ENCODE data around the gene CYB5A.
"Not testable (repeated sequence)": the region's sequence is repeated elsewhere in the genome, so short reads cannot be mapped to it uniquely, and the experiment has no call there.

The CYB5A gene

GRCh38 chr18:74299746-74300145 lies 8.0 kb upstream of the CYB5A start:
- DNase-seq: no peak

- no peak for DNase-seq
These were observed 7.4 kb upstream of the CYB5A start for GRCh38 chr18:74299162-74299561.

DNA sequence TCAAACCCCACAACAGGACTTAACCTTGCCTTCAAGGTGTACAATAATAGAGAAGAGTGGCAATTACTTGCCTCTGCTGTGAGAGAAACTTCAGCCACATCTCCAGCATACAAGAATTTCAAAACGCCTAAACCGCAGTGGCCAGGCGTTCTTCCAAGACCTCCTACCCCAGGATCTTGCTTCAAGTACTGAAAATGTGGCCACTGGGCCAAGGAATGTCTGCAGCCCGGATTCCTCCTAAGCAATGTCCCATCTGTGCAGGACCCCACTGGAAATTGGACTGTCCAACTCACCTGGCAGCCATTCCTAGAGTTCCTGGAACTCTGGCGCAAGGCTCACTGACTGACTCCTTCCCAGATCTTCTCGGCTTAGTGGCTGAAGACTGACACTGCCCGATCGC lies 2.8 kb upstream of the CYB5A start:
- DNase-seq: no peak

DNA sequence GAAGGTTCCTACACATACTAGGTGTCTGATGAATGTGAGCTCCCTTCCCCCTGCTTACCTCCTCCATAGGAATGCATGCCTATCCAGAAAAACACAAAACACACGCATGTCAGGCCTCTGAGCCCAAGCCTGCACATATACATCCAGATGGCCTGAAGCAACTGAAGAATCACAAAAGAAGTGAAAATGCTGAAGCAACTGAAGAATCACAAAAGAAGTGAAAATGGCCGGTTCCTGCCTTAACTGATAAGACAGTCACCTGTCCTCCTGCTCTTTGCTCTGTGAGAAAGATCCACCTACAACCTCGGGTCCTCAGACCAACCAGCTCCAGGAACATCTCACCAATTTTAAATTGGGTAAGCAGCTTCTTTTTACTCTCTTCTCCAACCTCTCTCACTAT lies 1.2 kb upstream of the CYB5A start:
- not testable (repeated sequence) for DNase-seq

DNA sequence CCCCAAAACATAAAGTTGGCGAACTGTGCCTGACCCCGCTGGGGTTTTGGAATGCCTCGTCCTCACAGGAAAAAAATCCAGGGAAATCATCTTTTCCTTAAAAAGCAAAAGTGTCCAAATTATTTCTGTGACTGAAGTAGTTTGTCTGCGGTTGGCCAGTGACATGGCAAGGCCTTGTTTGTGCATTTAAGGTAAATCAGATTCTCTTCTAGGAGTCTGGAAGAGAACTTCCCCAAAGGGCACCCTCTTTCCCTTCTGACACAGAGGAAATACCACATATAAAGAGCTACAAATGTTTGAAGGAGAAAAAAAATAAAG lies 737 bp upstream of the CYB5A start:
- no peak for DNase-seq

DNA sequence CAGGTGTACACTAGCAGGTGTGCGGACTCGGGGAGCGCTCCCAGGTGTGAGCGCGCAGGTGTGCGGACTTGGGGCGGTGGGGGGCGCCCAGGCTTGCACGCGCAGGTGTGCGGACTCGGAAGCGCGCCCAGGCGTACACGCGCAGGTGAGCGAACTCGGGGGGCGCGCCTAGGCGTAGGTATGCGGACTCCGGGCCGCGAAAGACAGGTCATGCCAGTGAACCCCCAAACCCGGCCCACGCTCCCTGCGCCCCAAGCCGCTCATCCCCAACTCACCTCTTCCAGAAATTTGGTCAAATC lies 342 bp downstream of the CYB5A start:
- no peak for DNase-seq

GRCh38 chr18:74290794-74291471 lies 830 bp downstream of the CYB5A start:
- DNase-seq: peak; percentile 73

- no peak for DNase-seq
These were observed 1.7 kb downstream of the CYB5A start for GRCh38 chr18:74290021-74290420.

DNA sequence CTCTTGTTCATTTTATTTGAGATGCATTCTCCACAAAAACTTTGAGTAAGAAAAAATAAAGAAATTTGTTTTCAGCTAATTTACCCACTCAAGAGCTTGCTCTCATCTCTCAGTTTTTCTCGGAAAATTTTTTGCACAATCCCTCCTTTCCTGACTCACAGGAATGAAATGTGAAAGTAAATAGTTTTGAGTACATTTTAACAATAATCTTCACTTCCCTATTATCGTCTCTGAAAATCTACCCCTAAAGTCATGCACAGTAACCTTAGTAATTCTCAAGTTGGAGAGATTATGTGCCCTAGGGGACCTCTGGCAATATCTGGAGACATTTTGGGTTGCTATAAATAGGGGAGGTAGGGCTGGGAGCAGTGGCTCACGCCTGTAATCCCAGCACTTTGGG lies 2.6 kb downstream of the CYB5A start:
- DNase-seq: no peak

- DNase-seq: no peak
These were observed 3.0 kb downstream of the CYB5A start for GRCh38 chr18:74288730-74289129.

- no peak for DNase-seq
These were observed 3.7 kb downstream of the CYB5A start for GRCh38 chr18:74288041-74288440.

DNA sequence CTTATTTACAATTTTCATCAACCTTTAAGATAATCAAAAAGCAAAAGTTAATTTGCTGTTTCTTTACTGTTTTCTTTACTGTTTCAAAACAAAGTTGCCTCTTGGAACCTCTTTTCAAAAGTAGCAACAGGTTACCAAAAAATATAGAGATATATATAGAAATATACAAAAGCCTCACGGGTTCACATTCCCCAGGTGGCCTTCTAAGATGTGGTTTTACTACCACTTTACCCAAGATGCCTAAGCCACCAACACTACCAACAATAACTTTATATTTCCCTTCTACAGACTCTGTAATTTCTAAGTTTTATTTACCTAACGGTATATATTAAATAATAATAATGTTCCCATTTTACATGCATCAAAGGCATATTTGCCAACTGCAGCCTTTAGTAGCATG lies 4.9 kb downstream of the CYB5A start:
- DNase-seq: no peak

- no peak for DNase-seq
These were observed 5.5 kb downstream of the CYB5A start for GRCh38 chr18:74286106-74286855.

- DNase-seq: not testable (repeated sequence)
These were observed 6.2 kb downstream of the CYB5A start for GRCh38 chr18:74285583-74285982.

- DNase-seq: no peak
These were observed 6.8 kb downstream of the CYB5A start for GRCh38 chr18:74284980-74285355.

GRCh38 chr18:74284191-74284979 lies 7.4 kb downstream of the CYB5A start:
- peak; percentile 47 for DNase-seq

DNA sequence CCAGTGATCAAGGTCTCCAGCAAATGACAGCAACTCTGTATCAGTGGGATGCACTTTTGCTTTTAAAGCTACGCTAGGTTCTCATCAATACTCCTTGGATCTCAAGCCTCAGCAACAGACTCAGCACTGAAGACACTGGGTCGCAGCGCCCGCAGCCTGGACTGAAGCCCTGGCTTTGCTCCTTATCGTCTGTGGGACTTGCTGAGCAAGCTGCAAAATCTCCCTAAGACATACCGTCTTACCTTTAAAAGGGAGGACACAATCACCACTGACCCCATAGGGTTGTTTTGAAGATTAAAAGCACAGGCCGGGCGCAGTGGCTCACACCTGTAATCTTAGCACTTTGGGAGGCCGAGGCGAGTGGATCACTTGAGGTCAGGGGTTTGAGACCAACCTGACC lies 8.1 kb downstream of the CYB5A start:
- no peak for DNase-seq

GRCh38 chr18:74282755-74283554 lies 8.8 kb downstream of the CYB5A start:
- DNase-seq: no peak

DNA sequence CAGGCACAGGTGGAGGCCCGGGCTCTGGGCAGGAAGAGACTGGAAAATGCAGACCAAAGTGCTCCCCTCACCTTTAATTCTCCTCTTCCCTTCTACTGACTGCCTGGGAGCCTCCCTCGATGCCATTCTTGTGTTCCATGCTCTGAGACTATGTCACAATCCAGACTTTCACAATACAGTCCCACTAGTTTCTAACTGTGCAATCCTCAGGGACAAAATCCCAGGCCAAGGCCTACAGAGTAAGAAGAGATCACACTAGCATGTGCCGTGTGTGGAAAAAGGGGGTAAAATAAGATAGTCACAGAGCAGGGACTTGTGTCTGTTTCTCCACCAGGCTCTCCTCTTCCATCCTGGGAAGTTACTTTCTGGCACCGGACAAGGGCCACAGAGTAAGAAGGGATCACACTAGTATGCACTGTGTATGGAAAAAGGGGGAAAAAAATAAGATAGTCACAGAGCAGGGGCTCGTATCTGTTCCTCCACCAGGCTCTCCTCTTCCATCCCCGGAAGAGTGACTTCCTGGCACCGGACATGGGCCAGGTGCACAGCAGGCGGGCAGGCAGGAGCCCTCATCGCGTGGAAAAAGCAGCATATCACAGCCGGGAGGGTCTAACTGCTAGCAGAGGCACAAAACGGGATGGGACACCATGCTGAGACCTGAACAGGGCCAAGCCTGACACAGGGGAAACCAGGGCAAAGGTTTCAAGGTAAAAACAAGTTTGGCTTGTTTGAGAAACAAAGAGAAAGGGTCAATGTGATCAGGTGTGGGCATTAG lies 9.6 kb downstream of the CYB5A start:
- DNase-seq: no peak

DNA sequence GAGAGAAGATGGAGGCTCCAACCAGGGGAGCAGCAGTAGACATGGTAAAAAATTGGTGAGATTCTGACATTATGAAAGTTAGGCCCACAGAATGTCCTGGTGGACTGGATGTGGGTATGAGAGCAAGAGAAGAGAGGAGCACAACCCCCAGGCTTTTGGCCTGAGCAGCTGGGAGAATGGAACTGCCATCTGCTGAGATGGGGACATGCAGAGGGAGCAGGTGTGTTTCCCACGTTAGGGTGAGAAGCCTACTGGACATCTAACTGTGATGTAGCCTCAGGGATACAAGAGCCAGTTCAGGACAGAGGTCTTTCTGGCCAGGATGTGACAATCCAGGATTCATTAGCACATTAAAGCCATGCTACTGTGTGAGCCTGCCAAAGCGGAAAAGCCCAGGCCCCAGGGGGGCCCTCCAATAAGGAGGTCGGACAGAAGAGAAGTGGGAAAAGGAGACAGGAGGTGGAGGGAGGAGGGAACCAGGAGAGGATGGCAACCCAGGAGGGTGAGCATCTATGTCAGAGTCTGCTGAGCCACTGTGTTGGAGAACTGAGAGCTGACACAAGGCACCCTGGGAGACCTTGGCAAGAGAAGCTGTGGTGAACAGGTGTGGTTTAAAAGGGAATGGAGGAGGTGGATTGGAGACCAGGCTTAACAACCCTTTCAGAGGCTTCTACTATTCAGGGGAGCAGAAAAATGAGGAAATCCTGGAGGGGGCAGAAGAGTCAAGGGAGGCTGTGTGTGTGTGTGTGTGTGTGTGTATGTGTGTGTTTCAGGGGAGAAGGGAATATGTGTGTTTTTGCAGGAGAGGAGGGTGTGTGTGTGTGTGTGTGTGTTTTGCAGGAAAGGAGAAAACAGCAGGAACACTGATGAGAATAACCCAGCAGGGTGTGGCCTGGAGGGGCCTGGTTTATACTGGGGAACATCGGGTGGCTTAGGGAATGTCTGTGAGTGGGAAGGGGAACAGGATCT lies 10.5 kb downstream of the CYB5A start:
- no peak for DNase-seq

DNA sequence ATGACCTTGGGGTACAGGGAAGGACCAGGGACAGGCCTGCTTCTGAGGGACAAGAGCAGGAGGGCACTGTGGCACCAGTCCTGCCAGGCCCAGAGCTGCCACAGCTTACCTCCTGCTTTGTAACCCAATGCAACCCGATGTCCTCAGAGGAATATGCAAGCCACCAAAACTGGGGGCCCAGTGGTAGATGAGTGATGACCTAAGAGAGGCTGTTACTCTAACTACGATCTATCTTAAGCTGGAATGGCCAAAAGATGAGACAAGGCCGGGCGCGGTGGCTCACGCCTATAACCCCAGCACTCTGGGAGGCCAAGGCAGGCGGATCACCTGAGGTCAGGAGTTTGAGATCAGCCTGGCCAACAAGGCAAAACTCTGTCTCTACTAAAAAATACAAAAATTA lies 12.8 kb downstream of the CYB5A start:
- no peak for DNase-seq
